Activated T-cell treated with anti-CD3 and anti-CD28 coated beads for 24 hours (primary cell): Measurements from ENCODE around the gene SLC4A2.

Experiments
- DNase-seq: peaks from one replicate; pipeline ENCODE4 v3.0.0-alpha.2; 2020; ENCODE audit warnings: low read depth

Gene SLC4A2

DNA sequence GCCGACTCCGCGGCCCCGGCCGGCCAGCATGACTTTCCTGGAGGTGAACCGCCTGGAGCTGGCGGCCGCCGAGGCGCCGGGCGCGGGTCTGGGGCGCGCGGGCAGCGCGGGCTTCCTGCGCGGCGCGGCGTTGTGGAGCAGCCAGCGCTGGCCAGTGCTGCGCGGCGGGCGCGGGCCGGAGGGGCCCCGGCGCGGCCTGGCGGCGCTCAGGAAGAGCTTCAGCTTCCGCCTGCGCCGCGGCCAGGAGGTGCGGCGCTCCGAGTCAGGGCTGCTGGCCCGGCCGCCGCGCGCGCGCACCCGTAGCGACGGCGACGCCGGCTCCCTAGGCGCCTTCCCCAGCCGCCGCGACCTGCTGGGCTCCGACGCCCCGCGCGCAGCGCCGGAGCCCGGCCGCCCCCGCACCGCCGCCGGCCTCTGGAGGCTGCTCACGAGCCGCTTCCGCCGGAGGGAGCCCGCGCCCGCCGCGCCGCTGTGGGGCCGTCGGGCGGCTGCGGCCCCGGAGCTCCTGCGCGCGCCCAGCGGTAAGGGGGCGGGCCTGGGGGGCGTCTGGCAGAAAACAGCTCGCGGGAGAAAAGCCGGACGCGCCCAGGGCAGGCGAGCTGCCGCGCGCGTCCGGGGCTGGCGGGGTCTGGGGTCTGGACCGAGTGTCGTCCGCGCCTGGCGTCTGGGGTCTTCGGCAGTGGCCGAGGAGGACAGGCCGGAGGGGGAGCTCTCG is 55.9 kb downstream of the SLC4A2 start:
- DNase-seq, result peak; percentile 12

DNA sequence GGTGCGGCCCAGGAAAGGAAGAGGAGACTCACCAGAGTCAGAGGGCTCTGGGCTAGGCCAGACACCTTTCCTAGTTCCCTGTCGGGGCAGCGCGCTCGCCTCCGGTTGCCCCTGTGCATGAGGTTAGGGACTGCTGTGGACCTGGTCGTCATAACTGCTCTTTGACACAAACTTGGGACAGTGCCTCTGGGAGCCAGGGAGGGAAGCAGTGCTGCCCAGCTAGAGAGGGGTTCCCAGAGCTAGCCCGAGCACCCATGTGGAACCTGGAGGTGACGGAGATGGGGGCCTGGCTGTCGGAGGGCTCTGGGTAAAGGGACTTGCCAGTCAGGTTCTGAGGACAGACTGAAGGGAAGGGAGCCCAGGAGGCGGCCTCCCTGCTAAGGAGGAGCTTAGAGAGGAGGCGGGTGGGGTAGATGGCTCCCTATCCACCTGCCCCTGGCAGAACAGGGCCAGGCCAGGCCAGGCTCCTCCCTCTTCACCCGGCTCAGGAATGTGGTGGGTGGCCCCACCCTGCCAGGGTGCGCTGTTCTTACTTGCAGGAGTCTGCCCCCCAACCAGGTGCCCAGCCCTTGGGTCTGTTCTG is 56.5 kb downstream of the SLC4A2 start:
- no peak for DNase-seq

DNA sequence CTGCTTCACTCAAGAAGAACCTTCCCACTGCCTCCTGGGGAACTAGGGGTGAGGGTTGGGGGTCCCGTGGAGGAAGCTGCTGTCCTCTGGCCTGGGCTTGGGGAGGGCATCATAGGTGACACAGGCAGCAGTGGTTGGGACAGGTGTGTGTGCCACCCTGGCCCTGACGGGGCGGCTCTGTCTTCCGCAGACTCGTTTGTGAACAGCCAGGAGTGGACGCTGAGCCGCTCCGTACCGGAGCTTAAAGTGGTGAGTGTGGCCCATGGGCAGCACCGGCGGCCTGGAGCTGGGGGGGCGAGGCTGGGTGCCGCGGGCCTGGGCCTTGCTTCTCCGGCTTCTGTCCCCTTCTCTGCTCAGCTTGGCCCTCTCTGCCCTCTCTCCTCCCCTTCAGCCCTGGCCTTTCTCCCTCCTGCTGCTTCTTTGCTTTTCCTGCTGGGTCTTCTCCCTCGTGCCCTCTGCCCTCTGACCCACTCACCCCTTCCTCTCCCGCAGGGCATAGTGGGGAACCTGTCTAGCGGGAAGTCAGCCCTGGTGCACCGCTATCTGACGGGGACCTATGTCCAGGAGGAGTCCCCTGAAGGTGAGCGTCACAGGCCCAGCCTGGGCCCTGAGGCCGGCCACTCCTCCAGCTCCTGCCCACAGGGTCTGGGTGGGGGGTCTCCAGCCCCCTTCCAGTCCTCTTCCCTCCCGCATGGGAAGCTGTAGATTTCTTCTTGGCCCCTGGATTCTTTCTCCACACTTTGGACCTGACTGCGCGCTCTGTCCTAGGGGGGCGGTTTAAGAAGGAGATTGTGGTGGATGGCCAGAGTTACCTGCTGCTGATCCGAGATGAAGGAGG is 57.4 kb downstream of the SLC4A2 start:
- DNase-seq, result no peak

DNA sequence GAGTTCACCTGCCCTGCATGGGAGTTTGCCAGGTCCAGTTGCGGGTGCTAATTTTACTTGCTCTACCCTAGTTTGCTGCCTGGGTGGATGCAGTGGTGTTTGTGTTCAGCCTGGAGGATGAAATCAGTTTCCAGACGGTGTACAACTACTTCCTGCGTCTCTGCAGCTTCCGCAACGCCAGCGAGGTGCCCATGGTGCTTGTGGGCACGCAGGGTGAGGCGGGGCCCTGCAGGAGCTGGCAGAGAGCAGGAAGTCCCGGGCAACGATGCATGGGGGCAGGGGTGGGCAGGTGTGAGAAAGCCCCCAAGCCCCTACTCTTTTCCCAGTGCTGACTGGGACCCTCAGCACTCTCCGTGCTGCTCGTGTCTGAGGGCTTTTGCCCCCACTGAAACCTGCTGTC is 58.2 kb downstream of the SLC4A2 start:
- DNase-seq, result no peak

GRCh38 chr7:151118108-151119054 is 59.0 kb downstream of the SLC4A2 start:
- DNase-seq, result no peak

- DNase-seq, result no peak
These were observed 59.6 kb downstream of the SLC4A2 start for GRCh38 chr7:151119055-151119415.

GRCh38 chr7:151119902-151120301 is 60.5 kb downstream of the SLC4A2 start:
- DNase-seq, result no peak

DNA sequence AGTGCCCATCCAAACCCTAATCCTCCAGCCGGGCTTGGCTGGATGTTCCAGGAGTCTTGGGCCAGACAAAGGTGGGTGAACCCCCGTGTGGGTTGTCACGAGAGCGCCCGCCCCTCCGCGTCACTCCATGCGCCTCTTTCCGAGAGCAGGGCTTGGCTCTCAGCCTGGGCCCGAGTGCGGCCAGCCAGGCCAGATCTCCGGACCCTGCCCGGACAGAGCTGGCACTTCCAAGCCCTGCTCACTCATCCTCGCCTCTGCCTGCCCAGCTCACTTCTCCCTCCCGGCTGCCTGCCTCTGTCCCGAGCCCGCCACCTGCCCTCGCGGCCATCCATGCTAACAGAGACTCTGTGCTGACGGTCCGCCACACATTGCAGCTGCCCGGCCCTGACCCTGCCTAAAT is 61.5 kb downstream of the SLC4A2 start:
- DNase-seq, result no peak

- no peak for DNase-seq
These were observed 62.2 kb downstream of the SLC4A2 start for GRCh38 chr7:151121380-151122170.

DNA sequence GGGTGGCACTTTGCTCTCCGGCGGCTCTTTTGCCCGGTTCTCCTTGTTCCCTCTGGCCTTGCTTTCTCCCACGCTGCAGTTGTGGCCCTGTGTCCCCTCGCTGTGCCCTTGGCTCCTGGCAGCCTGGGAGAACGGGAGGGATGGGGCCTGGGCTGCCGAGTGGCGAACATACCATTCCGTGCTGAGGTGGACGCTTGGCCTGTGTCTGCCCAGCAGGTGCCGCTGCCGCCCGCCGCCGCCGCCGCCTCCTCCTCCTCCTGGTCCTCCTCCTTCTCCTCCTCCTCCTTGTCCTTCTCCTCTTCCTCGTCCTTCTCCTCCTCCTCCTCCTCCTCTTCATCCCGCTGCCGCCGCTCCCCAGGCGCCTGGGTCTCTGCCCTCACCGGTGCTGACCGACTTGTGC is 62.9 kb downstream of the SLC4A2 start:
- no peak for DNase-seq

- DNase-seq, result no peak
These were observed 63.4 kb downstream of the SLC4A2 start for GRCh38 chr7:151122796-151123157.

GRCh38 chr7:151123158-151123821 is 63.9 kb downstream of the SLC4A2 start:
- DNase-seq, result no peak

- DNase-seq, result peak; percentile 77
These were observed 64.6 kb downstream of the SLC4A2 start for GRCh38 chr7:151123822-151124464.

DNA sequence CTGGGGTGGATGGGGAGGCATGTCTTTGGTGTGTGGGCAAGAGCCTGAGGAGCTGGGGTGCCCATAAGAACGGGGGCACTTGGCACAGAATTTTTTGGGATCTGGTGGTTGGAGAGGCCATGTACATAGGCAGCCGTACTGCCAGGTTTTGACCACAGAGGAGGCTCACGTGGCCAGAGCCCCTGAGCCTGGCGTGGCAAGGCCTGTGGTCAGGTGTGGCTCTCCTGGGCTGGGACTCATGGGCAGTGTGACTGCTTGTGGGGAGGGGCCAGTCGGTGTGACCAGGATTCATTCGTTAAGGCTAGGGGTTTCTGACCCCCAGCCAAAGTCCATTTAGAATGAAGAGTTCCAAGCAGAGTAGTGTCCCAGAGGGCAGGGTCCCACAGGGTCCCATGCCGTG is 65.1 kb downstream of the SLC4A2 start:
- DNase-seq, result no peak

DNA sequence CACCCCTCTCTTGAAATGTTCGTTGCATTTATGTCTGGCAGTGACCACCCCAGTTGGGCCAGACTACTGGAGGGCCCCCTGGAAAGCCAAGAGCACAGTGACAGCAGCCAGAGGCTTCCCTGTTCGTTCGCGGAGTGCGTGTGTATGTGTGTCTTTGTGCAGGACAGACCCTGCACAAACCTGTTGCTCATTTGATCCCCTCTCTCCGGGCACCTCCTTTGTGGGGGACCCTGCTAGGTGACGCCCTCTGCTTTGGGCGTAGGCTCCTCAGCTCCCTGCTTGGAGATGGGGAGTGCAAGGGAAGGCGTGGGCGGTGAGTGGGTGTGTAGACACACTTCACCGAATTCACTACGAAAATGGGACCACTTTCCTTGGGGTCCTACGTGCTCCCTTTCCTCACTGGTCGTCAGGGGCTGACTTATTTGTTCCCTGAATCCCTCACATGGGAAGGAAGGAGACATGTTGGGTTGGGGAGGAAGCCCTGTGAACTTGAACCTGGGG is 65.6 kb downstream of the SLC4A2 start:
- no peak for DNase-seq

- DNase-seq, result no peak
These were observed 66.1 kb downstream of the SLC4A2 start for GRCh38 chr7:151125470-151125845.

DNA sequence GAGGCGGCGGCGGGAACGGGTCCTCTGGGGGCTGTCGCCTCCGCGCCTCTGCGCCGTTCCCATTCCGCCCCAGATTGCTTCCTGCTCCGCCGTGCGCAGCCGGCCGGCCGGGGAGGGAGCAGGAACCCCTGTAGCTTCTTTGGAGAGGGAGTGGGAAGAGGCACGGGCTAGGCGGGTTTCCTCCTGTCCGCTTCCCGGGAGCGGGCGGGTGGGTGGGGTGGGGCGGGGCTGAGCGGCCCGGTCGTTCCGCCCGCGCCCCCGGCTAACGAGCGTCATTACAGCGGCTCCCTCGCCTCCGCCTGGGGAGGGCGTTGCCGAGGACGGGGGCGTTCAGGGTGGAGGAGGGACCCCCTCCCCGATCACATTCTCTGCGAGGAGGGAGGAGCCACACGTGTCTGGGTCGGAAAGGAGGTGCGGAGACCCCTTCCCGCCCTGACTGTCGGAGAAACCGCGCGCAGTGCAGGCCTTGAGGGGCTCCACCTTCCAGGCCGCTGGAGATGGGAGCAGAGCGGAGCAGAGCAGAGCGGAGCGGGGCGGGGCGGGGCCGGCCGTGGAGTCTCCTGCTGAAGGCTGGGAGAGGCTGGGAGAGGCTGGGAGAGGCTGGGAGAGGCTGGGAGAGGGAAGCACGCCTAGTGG is 66.6 kb downstream of the SLC4A2 start:
- DNase-seq, result no peak
